SW480 (cell line): Measurements from ENCODE around the gene GAB3.

ENCODE experiments used
- DNase-seq: peaks from one replicate; pipeline ENCODE4 v3.0.0-alpha.2; 2016; ENCODE audit warnings: low spot score

The GAB3 gene, protein sequence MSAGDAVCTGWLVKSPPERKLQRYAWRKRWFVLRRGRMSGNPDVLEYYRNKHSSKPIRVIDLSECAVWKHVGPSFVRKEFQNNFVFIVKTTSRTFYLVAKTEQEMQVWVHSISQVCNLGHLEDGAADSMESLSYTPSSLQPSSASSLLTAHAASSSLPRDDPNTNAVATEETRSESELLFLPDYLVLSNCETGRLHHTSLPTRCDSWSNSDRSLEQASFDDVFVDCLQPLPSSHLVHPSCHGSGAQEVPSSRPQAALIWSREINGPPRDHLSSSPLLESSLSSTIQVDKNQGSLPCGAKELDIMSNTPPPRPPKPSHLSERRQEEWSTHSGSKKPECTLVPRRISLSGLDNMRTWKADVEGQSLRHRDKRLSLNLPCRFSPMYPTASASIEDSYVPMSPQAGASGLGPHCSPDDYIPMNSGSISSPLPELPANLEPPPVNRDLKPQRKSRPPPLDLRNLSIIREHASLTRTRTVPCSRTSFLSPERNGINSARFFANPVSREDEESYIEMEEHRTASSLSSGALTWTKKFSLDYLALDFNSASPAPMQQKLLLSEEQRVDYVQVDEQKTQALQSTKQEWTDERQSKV

DNA sequence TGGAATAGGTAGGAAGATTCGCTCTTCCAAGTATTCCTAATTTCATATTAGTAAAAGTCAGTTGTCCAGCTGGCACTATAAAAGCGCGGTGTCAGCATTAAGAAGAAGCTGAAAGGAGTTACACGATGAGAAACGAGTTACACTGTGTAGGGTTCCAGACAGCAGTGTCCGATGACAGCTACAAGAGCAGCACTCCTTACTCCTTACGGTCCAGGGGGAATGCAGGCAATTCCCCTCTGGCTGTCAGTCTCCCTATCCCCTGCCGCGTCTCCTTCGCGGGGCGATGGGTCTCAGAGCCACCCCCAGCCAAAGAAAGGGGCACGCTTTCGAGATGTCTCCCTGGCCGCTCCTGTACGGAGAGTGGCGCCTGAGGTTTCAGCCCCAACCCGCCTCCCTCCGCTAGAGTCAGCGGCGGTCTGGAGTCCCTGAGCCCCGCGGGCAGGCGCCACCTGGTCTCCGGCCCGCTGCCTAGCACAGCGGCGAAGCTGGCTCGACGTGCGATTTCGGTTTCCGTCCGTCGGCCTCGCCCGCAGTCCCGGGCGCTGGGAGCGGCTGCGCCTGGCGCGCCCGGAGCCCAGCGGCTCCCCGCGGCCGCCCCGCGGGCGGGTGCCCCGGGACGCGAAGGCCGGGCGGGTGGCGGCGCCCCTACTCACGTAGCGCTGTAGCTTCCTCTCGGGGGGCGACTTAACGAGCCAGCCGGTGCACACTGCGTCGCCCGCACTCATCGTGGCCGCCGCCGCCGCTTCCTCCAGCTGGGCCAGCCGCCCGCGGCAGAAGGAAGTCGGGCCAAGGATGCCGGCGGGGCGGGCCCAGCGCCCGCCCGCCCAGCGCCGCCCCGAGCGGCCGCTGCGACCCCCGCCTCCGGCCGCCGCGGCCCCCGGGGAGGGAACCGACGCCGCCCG, at the start of gene GAB3:
TSS of gene GAB3 (minus strand) at position 777 of the 902 bp plus-strand sequence. CDS start at position 725, 52 bp downstream.
- DNase-seq = peak; percentile 22

DNA sequence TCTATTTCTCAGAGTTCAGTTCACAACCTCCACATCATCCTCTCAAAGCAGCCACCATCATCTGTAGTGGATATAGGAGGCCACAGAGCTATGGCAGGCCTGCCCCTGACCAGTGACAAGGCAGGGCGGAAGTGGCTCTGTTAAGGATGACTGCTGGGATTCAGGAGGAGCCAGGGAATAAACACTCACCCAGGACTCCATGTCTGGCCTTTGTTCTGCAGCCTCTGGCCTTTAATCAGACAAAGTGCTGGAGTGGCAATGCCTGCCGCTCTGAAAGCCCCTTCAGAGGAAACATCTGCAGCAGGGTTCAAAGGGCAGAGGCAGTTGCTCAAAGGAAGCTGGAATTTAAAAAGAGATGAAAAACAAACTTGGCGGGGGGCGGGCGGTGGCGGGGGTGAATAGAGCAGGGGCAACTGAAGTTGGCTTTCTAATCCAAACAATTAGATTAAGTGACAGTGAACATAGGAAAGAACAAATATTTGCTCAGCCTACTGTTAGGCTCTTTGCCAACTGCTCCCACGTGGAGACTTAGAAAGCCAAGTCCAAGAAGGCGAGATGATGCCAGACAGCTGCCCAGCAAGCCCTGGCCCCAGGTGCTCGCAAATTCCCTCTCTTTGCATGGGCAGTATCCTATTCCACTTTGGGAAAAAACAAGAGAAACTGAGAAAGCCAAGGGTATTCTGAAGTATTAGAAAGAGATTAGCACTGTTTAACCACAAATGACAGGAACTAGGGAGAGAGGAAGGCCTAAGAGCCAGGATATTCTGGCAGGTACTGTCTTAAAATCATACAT, 48.9 kb upstream of the GAB3 start:
- no peak for DNase-seq

DNA sequence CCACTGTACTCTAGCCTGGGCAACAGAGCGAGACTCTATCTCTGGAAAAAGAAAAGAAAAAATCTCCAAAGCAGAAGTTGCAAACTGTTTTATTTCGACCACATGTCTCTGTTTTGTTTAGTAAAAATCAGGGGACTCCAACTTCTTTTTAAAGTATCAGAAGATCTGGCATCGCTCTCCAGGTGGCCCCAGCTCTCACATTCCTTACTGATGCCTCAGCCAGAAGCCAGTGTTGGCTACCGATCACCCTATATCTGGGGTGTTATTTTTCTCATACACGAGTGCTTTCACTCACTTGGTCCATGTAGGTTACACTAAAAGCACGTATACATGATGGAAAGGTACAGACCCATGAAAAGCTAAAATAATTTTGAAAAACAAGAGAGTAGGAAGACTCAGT, 46.1 kb upstream of the GAB3 start:
- DNase-seq = no peak

DNA sequence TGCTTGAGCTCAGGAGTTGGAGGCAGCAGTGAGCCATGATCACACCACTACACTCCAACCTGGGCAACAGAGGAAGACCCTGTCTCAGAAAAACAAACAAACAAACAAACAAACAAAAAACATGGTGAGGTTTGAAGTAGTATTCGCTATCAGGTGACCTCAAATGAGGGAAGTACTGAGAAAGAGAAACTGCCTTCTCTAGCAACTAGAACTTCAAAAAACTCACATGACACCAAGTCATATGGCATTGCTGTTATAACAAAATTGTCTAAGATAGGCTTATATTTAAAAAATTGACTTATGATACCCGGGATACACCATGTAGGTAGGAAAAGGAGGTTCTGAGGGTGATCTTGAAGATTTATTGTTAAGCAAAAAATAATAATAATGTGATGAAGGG, 44.1 kb upstream of the GAB3 start:
- DNase-seq = no peak

DNA sequence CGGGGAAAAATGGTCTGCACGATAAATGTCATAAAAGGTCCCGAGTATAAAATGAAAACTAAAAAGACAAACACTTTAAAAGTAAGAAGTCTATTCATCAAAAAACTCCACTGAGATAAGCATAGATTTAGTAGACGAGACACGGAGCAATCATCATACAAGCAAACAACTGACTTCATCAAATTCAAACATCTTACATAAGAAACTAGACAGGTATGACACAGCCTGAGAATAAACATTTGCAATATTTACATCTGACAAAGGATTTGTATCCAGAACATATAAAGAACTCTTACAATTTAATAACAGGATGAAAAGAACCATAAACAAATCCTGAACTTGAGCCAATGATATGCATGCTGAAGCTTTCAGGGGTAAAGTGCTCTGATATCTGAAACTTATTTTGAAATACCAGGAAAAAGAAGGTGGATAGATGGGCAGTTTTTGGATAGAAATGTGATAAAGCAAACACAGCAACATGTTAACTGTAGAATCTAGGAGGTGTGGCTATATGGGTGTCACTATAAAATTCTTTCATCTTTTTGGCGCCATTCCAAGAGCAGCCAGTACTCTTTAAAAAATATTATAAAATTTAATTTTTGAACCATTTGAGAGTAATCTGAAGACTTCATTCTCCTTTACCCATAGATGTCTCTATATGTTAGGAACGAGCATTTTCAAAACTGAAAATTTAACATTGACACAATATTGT, 42.4 kb upstream of the GAB3 start:
- DNase-seq = no peak

DNA sequence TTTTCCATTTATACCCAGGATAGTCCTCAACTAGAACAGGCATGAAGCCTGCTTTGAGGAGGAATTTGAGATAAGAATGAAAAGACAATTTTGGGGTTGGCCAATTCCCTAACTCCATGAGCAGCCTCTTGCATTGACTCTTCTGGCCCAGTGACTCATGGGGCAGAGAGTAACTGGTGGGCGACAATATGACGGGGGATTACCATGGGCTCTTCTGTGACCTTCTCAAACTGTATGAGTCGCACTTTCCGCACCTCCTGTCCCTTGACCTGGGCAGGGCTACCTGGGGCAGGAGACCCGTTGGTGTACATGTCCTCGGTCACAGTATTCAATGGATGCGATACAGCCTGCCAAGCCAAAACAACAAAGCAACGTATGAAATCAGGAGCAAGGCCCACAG, 41.1 kb upstream of the GAB3 start:
- no peak for DNase-seq

DNA sequence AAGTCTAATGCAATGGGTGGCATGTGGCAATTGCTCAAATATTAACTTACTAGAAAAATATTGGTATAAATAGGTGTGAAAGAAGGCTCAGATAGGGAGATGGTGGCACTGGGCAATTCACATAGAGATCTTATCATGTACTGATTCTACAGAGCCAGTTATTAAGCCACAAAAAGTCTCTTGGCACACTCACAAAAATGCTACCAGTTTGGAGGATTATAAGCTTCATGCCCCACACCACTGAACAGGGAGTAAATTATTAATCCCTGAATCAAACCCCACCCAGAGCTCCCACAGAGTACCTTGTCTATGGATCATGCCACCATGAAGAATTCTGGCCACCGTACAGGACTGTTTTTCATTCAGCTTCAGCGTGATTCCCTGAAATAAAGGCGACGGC, 40.6 kb upstream of the GAB3 start:
- DNase-seq = no peak

DNA sequence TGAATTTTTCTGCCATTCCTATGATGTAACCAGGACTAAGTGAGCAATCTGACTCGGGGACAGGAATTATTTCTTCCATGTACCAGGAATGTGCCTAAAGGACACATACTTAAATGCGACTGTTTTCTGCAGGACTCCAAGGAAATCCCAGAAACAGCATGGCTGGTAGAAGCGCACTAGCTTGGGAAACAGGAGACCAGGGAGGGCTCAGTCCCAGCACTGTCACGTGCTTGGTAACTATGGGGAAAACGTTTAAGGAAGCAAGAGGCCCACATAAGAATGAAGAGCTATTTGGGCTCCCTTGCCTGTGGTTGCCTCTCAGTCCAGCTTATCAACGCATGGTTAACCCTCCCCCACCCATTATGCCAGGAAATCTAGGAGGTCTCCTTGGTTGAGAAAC, 34.8 kb upstream of the GAB3 start:
- no peak for DNase-seq

DNA sequence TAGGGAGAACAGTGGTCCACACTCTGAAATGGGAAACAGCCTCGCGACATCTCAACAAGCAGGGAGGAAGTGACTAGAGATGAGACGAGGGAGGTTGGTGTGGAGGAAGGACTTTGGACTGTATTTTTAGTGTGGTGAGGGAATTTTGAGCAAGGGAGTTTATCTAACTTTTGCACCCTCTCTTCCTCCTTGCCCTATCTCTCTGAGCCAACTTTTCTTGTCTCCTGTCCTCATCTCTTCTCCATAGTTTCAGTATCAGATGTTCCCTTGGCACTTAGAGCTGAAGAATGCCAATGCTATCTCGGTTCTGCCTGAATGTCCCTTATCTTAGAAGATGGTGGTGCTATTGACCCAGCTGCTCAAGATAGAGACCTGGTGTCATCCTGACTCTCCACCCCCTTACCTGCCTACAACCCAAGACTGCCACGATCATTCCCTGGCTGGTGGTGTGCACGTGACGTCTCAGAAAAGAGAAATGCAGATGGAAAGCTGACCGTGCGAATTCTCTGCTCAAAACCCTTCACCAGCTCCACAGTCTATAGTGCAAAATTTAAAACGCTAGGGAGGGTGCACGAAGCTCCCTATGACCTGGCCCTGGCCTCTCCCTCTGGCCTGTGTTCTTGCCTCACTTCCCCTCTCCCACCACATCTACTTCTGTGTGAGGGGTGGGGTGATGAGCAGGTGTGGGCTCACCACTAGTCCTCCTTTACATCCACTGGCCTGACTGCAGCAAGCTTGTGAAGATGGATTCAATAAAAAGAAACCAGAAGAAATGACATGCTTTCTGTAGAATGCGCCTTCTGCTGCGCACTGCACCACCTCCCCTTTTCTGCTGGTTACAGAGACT, 33.5 kb upstream of the GAB3 start:
- no peak for DNase-seq

DNA sequence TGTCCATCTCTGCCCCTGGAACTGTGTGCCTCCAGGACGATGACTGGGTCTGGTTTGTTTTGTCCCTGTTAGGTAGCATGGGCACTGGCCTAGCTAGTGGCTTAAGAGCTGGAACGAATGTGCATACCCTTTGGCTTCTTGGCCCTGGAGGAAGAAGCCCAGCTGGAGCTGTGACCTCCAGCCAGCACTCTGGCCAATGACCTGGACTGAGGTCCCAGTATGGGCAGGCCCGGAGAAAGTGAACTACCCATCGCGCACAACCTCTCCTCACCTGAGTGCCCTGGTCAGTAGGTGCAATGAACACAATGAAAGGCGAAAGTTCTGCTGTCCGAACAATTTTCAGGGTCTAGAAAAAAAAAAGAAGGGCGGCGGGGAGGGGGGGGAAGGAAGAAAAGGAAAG, 30.1 kb upstream of the GAB3 start:
- DNase-seq = no peak

DNA sequence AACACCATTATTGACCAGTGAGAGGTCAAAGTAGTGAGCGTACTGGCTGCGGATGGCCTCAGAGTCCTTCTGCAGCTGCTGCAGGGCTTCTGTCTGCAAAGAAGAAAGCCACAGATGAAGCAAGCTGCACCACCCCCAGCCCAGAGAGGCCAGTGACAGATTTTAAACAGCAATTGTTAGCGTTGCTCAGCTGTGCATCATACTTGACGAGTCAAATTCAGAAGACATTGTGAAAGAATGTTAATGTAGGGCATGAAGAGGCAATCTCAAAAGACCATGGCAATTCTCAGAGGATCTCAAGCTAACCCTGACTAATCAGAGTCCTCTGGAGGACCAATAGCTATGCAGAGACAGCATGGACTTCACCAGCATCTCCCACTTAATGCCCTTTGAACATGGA, 28.4 kb upstream of the GAB3 start:
- no peak for DNase-seq

DNA sequence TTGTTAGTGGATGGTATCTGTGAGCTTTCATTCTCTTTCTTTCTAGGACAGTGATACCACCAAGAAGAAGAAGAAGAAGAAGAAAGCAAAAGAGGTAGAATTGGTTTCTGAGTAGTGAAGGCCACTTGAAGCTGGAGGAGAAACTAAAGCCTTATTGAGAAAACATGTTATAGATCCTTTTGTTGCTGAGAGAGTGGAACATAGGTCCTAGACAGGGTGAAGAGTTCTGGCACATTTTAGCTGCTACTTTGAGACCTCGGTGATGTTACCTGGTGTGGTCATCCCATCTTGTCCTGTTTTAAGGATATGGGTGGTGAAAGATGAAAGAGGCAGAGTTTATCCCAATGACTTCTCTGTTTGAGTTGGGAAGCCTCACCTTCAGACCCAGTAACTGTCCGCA, 25.9 kb upstream of the GAB3 start:
- no peak for DNase-seq

DNA sequence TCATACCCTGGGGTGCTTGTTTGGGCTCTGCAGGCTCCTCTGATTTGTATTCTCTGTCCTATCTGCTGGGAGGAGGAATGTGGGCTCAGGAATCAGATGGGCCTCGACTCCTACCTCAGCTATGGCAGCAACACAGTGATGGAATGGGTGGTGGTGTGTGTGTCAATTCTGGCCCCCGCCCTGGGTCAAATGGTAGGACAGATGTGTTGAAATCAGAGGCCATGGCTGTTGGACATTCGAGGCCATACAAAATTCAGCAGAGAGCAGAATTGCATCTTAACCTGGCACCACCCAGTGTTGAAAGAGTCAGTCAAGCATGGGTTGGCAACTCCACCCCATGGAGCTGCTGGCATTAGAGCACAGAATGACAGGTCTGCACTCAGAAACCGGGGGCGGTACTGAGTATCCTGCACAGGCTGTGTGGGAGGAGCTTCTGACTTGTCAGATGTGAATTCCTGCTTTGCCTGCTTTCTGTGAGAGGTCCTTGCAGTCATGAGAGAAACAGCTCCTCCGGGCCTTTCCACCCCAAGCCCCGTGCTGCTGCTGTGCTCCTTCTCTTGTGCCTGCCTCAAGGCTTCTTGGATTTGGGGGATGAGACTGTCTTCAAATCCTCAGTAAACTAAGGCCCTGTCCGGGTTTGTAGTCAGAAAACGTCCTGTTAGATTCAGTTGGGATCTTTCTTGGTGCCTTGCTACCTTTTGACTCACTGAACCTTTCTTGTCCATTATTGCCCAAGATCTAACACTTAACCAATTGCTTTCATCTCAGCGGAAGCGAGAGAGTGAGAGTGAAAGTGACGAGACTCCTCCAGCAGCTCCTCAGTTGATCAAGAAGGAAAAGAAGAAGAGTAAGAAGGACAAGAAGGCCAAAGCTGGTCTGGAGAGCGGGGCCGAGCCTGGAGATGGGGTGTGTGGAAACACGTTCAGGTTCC, 24.8 kb upstream of the GAB3 start:
- no peak for DNase-seq

DNA sequence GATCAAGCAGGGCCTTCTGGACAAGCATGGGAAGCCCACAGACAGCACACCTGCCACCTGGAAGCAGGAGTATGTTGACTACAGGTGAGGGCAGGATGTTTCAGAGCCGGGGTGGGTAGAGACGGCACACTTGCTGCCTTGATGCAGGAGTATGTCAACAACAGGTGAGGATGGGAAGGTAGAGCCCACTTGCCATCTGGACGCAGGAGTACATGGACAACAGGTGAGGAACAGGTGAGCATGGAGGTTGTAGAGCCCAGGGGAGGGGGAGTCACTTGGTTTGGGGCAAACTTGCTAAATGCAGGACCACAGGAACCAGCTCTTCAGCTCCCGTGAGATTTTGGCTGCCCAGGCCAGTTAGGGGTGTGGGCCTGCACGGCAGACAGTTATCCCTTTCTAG, 23.7 kb upstream of the GAB3 start:
- DNase-seq = no peak

DNA sequence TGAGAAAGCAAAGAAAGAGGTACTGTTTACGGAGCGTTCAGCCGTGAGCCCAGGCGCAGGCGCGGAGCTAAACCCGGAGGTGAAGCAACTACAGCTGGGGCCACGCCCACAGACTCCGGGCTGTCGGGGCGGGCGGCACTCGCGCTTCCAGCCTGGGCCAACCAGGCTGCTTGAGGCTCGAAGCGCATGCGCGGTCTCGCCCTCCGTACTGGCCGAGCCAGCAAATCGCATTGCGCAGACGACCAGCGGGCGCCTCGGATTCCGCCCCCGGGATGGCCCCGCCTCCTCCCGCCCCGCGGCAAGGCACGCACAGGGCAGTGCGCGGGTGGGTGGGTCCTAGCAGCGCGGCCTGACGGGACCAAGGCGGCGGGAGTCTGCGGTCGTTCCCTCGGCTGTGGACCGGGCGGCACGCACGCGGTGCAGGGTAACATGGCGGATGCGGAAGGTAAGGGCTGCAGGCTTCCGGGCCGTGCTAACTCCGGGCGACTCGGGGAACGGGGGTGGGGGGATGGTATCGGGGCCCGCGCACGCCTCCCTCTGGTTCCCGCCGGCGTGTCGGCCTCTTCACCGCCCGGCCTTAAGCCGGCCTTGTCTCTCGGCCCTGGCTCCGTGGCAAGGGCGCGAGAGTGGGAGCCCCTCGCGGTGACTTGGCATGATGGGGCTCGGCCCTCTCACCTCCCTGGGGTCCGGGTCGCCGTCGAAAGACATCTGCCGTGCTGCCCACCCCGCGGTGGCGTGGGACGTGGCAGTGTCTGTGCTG, 11.8 kb upstream of the GAB3 start, which contains the start of gene DKC1:
TSS of gene DKC1 (plus strand) at position 328 of the 760 bp plus-strand sequence. CDS start at position 430, 102 bp downstream.
- DNase-seq = peak; percentile 94

DNA sequence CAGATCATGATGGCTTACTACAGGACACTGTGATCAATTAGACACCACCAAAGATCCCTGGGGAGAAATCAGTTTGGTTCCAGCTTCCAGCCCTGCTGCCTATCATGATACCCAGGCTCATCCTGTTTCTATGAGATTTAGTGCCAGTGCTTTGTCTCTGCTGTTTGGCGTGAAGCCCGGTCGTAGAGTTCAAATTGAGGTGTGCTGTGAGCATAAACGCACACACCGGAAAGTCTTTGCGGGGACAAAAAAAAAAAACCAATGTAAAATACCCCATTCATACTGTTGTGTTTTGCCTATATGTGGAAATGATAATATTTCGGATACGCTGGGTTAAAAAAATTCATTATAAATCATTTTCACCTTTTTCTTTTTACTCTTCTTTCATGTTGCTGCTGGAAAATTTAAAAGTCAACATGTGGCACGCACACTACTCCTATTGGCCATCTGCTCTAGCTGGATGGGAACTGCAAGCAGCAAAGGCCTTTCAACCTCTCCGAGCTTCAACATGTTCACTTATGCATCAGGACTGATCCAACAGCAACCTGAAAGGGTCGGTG, 11.2 kb upstream of the GAB3 start:
- no peak for DNase-seq

DNA sequence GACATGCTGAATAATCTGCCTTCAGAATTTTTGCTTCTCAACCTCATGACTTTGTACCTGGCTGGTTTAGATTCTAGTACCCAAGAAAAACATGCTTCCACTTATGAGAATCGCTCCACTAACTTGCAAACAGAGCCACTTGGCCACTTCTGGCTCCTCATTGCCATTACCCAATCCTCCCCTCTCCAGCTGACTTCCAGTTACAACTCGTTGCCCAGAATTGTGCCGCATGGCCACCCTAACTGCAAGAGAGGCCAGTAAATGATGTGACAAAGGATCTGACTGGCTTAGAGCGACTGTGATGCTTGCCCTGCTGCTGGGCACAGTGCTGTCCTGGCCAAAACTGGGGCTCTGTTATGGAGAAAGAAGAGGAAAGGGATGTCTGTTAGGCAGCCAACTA, 7.8 kb upstream of the GAB3 start:
- DNase-seq = no peak

DNA sequence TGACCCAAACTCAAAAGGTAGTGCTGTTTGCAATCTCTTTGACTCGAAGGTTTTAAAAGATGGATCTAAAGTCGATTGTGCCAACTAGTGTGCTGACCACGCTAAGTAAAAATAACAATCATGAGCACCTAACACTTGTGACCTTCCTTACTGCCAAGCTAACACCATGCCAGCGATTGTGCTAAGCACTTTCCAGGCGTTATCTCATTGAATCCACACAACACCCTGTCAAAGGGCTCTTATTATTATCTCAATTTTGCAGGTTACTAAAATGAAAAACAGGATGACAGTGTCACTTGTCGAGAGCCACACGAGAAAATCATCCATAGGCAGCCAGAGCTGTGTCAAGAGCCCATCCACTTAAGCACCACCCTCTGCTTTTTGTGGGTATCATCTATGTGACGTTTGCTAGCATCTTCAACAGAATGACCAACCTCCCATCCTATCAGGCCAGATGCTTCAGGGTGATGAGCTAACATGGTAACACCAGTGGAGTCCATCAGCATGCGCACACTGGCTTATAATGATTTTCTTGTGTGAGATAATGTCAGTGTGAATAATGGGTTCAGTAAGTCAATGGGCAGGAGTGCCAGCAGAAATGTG, 893 bp upstream of the GAB3 start:
- no peak for DNase-seq
